ENCODE measurements around the gene CENPO.

- TF ChIP-seq POLR2AphosphoS5 (IDR thresholded peaks at IDR 0.05; ENCODE audit: low read depth, low read length) (no peak), SIN3A (IDR thresholded peaks at IDR 0.05; ENCODE audit: borderline replicate concordance, insufficient read depth, low read depth, low read length) (no peak), REST (IDR thresholded peaks at IDR 0.05; ENCODE audit: insufficient read depth in 1 of 2, low read depth in 2 of 2, low read length in 1 of 2) (no peak)
These were observed 13.4 kb downstream of the CENPO start for GRCh38 chr2:24806661-24807036.
